HUDEP-2 (cell line): Measurements from ENCODE around the gene HSFX3.
"Not testable (repeated sequence)": the region's sequence is repeated elsewhere in the genome, so short reads cannot be mapped to it uniquely, and the experiment has no call there.

Experiments used
- DNase-seq, 76 experiments: peaks; one replicate each; lab custom pipeline; 2025; ENCODE audit not compliant: unreplicated experiment in 76 of 76; lab: John Stamatoyannopoulos, UW

The HSFX3 gene

GRCh38 chrX:149549701-149550100, at the start of gene HSFX3:
HSFX3 (minus strand) TSS chrX:149549924; CDS start chrX:149549852, 72 bp downstream.
- not testable (repeated sequence) for DNase-seq

- DNase-seq, result not testable (repeated sequence)
Measured at GRCh38 chrX:149598603-149599002, 48.9 kb upstream of the HSFX3 start.

- not testable (repeated sequence) for DNase-seq
Measured at GRCh38 chrX:149595943-149596342, 46.2 kb upstream of the HSFX3 start.

- DNase-seq, result not testable (repeated sequence)
Measured at GRCh38 chrX:149595214-149595613, 45.5 kb upstream of the HSFX3 start, which contains the start of gene HSFX2. HSFX2 (minus strand) TSS chrX:149595314; CDS start chrX:149594700, 614 bp downstream.

- not testable (repeated sequence) for DNase-seq
Measured at GRCh38 chrX:149590993-149591392, 41.3 kb upstream of the HSFX3 start.

- not testable (repeated sequence) for DNase-seq
Measured at GRCh38 chrX:149587359-149587758, 37.6 kb upstream of the HSFX3 start, which contains the start of gene MAGEA9B. MAGEA9B (minus strand) TSS chrX:149587459; CDS start chrX:149583179, 4,280 bp downstream.

- DNase-seq, result not testable (repeated sequence)
Measured at GRCh38 chrX:149585631-149586030, 35.9 kb upstream of the HSFX3 start.

- DNase-seq, result not testable (repeated sequence)
Measured at GRCh38 chrX:149573456-149573855, 23.7 kb upstream of the HSFX3 start.

- DNase-seq, result no peak
Measured at GRCh38 chrX:149572743-149573142, 23.0 kb upstream of the HSFX3 start.

GRCh38 chrX:149571770-149572169, 22.0 kb upstream of the HSFX3 start:
- no peak for DNase-seq

- no peak for DNase-seq
Measured at GRCh38 chrX:149570668-149571067, 20.9 kb upstream of the HSFX3 start.

GRCh38 chrX:149569770-149570169, 20.0 kb upstream of the HSFX3 start:
- no peak for DNase-seq

- DNase-seq, result no peak
Measured at GRCh38 chrX:149568701-149569296, 19.1 kb upstream of the HSFX3 start.

GRCh38 chrX:149567621-149568417, 18.1 kb upstream of the HSFX3 start:
- no peak for DNase-seq

- no peak for DNase-seq
Measured at GRCh38 chrX:149563359-149563758, 13.6 kb upstream of the HSFX3 start.

GRCh38 chrX:149555251-149555650, 5.5 kb upstream of the HSFX3 start:
- DNase-seq, result not testable (repeated sequence)

GRCh38 chrX:149551939-149552248, 2.2 kb upstream of the HSFX3 start:
- not testable (repeated sequence) for DNase-seq

GRCh38 chrX:149551245-149551938, 1.7 kb upstream of the HSFX3 start:
- DNase-seq, result not testable (repeated sequence)

- DNase-seq, result not testable (repeated sequence)
Measured at GRCh38 chrX:149550454-149550853, 730 bp upstream of the HSFX3 start.

GRCh38 chrX:149547782-149548181, 1.9 kb downstream of the HSFX3 start:
- DNase-seq, result not testable (repeated sequence)

- DNase-seq, result not testable (repeated sequence)
Measured at GRCh38 chrX:149546962-149547361, 2.8 kb downstream of the HSFX3 start.
